HepG2 (cell line): Measurements from ENCODE around the gene MXD3. TPM values are rescaled to one million over a fixed set of nuclear protein-coding genes. Genes with fewer than 3 reads are reported as not detected.

Experiments
- DZIP1 ChIP-seq: sonication (generic); formaldehyde crosslinking; IDR thresholded peaks from 2 replicates; pipeline ENCODE4 v1.5.0; 2020; ENCODE audit warnings: mild to moderate bottlenecking, missing genetic modification reagents
- POLR2G ChIP-seq: fragments of 200-400 bp; formaldehyde crosslinking; IDR thresholded peaks from 2 replicates; pipeline ENCODE4 v1.6.1; 2018; ENCODE audit warnings: mild to moderate bottlenecking, low read depth, low read length, moderate library complexity
- PRMT3 ChIP-seq: sonication (generic); formaldehyde crosslinking; IDR thresholded peaks from 2 replicates; pipeline ENCODE4 v1.8.1; 2022; ENCODE audit warnings: low read depth, mild to moderate bottlenecking, moderate library complexity, missing genetic modification reagents, borderline replicate concordance
- TEAD3 ChIP-seq: optimal IDR thresholded peaks from 2 replicates; pipeline ENCODE3; 2016; ENCODE audit warnings: borderline replicate concordance
- ZNF598 ChIP-seq: sonication (generic); formaldehyde crosslinking; IDR thresholded peaks from 2 replicates; pipeline ENCODE4 v1.5.1; 2020; ENCODE audit warnings: mild to moderate bottlenecking, missing genetic modification reagents, borderline replicate concordance
- ZNF713 ChIP-seq: sonication (generic); formaldehyde crosslinking; IDR thresholded peaks from 2 replicates; pipeline ENCODE4 v1.4.0; 2020; ENCODE audit warnings: mild to moderate bottlenecking, missing genetic modification reagents
- ZSCAN9 ChIP-seq: IDR thresholded peaks from 2 replicates; pipeline ENCODE4 v1.6.1; 2016; ENCODE audit warnings: borderline replicate concordance
- polyA plus RNA-seq, 8 experiments: library from polyadenylated mRNA; depleted of rRNA in 3 of 8; stranded (reverse) in 7 of 8; unstranded in 1 of 8; fragments of >200 nt; fragmentation: Illumina TruSeq in 4 of 8; extraction: Trizol in 4 of 8; gene quantifications; 2 replicates each; pipeline versions ENCODE4 v1.2.1 to v1.2.3, GENCODE V29; 2011 to 2016; ENCODE audit warnings: low read depth in 4 of 8, missing spikeins in 1 of 8, mixed read lengths in 1 of 8; ENCODE audit not compliant: insufficient read depth in 1 of 8
- total RNA-seq, 5 experiments: library from RNA; depleted of rRNA; stranded (reverse); fragments of >200 nt; fragmentation: Illumina TruSeq; extraction: Trizol; gene quantifications; 2 replicates each; pipeline ENCODE4 v1.2.3, GENCODE V29; 2016; ENCODE audit warnings: low read depth in 1 of 5
- TF ChIP-seq, protein P1 (sequence below): sonication (generic); formaldehyde crosslinking; conservative IDR thresholded peaks from 2 replicates; pipeline ENCODE4 v1.4.0; 2020; ENCODE audit warnings: mild to moderate bottlenecking, missing genetic modification reagents, moderate library complexity
- TF ChIP-seq, protein P2 (sequence below), 2 experiments: sonication (generic) in 1 of 2; formaldehyde crosslinking in 1 of 2; IDR thresholded peaks; 2 replicates each; pipeline versions ENCODE4 v1.5.1 to v1.6.1; 2011 to 2020; ENCODE audit warnings: borderline replicate concordance in 1 of 2, low read depth in 1 of 2, low read length in 1 of 2, mild to moderate bottlenecking in 1 of 2, missing genetic modification reagents in 1 of 2, moderate library complexity in 1 of 2
- TF ChIP-seq, protein P3 (sequence below): IDR thresholded peaks from 2 replicates; pipeline ENCODE4 v1.6.1; 2016; ENCODE audit warnings: mild to moderate bottlenecking, missing biosample characterization, missing genetic modification reagents
- TF ChIP-seq, protein P4 (sequence below): sonication (generic); formaldehyde crosslinking; IDR thresholded peaks from one replicate; pipeline ENCODE4 v1.5.1; 2020; ENCODE audit warnings: mild to moderate bottlenecking, missing genetic modification reagents; ENCODE audit errors: not compliant biosample characterization

Gene MXD3
- total and polyA plus RNA-seq, 2 of the 13 experiments (the other 11 are each of a cell fraction or from before 2014, with no cell fraction given), result 10.5 to 12.8 TPM

- TF ChIP-seq, protein P1, sequence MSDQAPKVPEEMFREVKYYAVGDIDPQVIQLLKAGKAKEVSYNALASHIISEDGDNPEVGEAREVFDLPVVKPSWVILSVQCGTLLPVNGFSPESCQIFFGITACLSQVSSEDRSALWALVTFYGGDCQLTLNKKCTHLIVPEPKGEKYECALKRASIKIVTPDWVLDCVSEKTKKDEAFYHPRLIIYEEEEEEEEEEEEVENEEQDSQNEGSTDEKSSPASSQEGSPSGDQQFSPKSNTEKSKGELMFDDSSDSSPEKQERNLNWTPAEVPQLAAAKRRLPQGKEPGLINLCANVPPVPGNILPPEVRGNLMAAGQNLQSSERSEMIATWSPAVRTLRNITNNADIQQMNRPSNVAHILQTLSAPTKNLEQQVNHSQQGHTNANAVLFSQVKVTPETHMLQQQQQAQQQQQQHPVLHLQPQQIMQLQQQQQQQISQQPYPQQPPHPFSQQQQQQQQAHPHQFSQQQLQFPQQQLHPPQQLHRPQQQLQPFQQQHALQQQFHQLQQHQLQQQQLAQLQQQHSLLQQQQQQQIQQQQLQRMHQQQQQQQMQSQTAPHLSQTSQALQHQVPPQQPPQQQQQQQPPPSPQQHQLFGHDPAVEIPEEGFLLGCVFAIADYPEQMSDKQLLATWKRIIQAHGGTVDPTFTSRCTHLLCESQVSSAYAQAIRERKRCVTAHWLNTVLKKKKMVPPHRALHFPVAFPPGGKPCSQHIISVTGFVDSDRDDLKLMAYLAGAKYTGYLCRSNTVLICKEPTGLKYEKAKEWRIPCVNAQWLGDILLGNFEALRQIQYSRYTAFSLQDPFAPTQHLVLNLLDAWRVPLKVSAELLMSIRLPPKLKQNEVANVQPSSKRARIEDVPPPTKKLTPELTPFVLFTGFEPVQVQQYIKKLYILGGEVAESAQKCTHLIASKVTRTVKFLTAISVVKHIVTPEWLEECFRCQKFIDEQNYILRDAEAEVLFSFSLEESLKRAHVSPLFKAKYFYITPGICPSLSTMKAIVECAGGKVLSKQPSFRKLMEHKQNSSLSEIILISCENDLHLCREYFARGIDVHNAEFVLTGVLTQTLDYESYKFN (CRISPR knock-in tag), result peak; percentile 56
- TF ChIP-seq, protein P2, sequence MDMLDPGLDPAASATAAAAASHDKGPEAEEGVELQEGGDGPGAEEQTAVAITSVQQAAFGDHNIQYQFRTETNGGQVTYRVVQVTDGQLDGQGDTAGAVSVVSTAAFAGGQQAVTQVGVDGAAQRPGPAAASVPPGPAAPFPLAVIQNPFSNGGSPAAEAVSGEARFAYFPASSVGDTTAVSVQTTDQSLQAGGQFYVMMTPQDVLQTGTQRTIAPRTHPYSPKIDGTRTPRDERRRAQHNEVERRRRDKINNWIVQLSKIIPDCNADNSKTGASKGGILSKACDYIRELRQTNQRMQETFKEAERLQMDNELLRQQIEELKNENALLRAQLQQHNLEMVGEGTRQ (IDR thresholded peaks at IDR 0.05; ENCODE audit: low read depth, low read length), result no peak
- TF ChIP-seq, protein P2 (CRISPR knock-in tag; IDR thresholded peaks at IDR 0.05; ENCODE audit: borderline replicate concordance), result no peak
- TF ChIP-seq ZNF598 (CRISPR knock-in tag), result no peak
- TF ChIP-seq DZIP1 (CRISPR knock-in tag), result no peak
- peak; percentile 89 for TF ChIP-seq TEAD3 (CRISPR knock-in tag)
- peak; percentile 61 for TF ChIP-seq POLR2G
- TF ChIP-seq, protein P3, sequence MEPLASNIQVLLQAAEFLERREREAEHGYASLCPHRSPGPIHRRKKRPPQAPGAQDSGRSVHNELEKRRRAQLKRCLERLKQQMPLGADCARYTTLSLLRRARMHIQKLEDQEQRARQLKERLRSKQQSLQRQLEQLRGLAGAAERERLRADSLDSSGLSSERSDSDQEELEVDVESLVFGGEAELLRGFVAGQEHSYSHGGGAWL, result no peak
- TF ChIP-seq, protein P4, sequence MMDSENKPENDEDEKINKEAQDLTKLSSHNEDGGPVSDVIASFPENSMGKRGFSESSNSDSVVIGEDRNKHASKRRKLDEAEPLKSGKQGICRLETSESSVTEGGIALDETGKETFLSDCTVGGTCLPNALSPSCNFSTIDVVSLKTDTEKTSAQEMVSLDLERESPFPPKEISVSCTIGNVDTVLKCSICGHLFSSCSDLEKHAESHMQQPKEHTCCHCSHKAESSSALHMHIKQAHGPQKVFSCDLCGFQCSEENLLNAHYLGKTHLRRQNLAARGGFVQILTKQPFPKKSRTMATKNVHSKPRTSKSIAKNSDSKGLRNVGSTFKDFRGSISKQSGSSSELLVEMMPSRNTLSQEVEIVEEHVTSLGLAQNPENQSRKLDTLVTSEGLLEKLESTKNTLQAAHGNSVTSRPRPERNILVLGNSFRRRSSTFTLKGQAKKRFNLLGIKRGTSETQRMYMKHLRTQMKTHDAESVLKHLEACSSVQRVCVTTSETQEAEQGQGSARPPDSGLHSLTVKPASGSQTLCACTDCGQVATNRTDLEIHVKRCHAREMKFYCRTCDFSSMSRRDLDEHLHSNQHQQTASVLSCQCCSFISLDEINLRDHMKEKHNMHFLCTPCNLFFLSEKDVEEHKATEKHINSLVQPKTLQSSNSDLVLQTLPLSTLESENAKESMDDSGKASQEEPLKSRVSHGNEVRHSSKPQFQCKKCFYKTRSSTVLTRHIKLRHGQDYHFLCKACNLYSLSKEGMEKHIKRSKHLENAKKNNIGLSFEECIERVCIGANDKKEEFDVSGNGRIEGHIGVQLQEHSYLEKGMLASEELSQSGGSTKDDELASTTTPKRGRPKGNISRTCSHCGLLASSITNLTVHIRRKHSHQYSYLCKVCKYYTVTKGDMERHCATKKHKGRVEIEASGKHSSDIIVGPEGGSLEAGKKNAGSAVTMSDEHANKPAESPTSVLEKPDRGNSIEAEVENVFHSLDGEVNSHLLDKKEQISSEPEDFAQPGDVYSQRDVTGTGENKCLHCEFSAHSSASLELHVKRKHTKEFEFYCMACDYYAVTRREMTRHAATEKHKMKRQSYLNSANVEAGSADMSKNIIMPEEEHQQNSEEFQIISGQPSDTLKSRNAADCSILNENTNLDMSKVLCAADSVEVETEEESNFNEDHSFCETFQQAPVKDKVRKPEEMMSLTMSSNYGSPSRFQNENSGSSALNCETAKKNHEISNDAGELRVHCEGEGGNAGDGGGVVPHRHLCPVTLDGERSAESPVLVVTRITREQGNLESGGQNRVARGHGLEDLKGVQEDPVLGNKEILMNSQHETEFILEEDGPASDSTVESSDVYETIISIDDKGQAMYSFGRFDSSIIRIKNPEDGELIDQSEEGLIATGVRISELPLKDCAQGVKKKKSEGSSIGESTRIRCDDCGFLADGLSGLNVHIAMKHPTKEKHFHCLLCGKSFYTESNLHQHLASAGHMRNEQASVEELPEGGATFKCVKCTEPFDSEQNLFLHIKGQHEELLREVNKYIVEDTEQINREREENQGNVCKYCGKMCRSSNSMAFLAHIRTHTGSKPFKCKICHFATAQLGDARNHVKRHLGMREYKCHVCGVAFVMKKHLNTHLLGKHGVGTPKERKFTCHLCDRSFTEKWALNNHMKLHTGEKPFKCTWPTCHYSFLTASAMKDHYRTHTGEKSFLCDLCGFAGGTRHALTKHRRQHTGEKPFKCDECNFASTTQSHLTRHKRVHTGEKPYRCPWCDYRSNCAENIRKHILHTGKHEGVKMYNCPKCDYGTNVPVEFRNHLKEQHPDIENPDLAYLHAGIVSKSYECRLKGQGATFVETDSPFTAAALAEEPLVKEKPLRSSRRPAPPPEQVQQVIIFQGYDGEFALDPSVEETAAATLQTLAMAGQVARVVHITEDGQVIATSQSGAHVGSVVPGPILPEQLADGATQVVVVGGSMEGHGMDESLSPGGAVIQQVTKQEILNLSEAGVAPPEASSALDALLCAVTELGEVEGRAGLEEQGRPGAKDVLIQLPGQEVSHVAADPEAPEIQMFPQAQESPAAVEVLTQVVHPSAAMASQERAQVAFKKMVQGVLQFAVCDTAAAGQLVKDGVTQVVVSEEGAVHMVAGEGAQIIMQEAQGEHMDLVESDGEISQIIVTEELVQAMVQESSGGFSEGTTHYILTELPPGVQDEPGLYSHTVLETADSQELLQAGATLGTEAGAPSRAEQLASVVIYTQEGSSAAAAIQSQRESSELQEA (CRISPR knock-in tag), result no peak
- no peak for TF ChIP-seq ZNF713 (CRISPR knock-in tag)
- no peak for TF ChIP-seq ZSCAN9 (CRISPR knock-in tag)
- TF ChIP-seq PRMT3 (CRISPR knock-in tag), result no peak
Observed at GRCh38 chr5:177354256-177354655, 42.6 kb upstream of the MXD3 start (continued).
